OCI-M2 (cell line): ENCODE results near the gene ARHGAP22.
"Not testable (repeated sequence)": the region's sequence is repeated elsewhere in the genome, so short reads cannot be mapped to it uniquely, and the experiment has no call there.

ENCODE experiments used
- DNase-seq: peaks from one replicate; lab custom pipeline; 2025; ENCODE audit not compliant: unreplicated experiment; lab: John Stamatoyannopoulos, UW

The ARHGAP22 gene, protein sequence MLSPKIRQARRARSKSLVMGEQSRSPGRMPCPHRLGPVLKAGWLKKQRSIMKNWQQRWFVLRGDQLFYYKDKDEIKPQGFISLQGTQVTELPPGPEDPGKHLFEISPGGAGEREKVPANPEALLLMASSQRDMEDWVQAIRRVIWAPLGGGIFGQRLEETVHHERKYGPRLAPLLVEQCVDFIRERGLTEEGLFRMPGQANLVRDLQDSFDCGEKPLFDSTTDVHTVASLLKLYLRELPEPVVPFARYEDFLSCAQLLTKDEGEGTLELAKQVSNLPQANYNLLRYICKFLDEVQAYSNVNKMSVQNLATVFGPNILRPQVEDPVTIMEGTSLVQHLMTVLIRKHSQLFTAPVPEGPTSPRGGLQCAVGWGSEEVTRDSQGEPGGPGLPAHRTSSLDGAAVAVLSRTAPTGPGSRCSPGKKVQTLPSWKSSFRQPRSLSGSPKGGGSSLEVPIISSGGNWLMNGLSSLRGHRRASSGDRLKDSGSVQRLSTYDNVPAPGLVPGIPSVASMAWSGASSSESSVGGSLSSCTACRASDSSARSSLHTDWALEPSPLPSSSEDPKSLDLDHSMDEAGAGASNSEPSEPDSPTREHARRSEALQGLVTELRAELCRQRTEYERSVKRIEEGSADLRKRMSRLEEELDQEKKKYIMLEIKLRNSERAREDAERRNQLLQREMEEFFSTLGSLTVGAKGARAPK

DNA sequence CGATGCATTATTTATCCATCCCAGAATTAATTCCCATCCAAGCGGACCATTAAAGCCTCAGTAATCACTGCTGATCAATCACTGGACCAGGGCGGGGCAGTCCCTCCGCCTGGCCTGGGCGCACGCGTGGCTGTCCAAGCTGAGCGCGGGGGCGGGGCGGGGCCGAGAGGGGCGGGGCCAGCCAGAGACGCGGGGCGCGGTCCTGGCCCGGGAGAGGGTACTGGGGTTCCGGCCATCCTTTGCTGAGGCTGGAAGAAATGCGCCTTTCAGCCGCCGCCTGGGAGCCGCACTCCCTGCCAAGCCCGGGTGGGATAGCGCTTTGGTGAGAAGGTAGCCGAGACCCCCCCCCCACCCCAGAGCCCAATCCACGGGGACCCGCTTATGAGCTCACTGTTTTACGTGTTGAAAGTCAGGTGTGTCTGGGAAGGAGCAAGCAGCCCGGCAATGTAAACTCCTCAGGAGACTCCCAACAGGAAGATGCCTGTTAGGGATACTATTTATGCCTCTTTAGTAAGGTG lies at the start of gene ARHGAP22:
Gene ARHGAP22, minus strand, starts transcription at position 83 of the 518 bp plus-strand sequence. CDS start 277 bp downstream, outside the sequence.
- no peak for DNase-seq

DNA sequence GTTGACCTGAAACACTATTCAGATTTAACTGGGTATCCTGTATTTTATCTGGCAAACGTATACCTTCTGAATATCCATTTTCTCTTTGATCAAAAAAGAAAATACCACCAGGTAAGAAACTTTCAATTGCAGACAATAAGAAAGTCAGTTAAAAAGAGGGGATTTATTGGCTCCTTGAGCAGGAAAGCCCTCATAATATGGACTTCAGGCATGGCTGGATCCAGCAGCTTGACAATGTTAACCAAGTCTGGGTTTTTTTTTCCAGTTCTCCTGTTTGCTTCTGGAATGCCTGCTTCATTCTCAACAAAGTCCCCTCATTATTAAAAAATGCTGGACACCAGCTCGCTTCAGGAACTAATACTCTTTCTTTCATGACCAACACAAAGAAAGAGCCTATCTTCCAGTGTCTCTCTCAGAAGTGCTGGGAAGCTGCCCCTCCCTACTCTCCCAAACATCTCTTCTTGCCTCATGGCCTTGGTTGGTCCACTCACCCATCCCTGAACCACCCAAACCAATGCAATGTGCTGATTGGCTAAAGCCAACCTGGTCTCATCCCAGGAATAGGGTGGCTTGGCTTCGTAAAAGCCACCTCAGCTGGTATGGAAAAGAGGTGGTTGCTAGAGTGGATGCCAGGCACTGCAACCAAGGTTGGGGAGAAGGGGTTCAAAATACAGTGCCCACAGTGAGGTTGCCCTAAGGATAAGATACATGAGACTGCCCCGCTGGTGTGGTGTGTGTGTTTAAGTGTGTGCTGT lies 49.2 kb upstream of the ARHGAP22 start:
- no peak for DNase-seq

DNA sequence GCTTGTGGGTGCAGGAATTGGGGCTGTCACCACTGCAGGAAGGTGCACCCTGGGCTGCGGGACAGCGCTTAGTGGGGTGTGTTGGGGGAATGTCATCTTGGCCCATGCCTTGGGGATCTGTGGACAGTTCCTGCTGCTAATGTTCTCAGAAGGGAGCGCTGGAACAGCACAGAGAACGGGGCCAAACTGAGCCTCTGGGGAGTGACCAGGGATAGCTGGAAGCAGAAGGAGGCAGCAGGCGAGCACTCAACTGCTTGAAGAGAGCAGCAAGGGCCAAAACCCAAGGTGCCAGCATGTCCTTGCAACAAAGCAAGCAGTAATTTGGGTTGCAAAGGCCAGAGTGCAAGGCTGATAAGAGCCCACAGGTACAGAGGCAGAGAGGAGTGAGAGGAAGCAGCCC lies 48.5 kb upstream of the ARHGAP22 start:
- no peak for DNase-seq

DNA sequence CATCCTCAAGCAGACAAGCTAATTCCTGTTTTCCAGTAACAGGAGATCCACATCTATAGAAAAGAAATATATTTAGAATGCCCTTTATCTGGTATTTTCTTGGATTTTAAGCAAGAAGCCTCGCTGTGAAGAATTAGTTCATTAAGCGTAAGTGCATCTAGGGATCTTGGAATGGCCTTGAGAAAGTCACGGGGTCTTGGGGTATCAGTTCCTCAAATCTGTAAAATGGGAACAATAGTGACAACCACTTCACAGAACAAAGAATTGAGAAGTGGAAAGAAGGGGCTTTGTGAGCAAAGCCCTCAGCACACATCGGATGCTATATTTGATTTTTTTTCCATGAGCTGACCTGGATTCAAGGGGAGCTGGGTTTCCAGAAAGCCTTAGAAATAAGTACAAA lies 47.5 kb upstream of the ARHGAP22 start:
- no peak for DNase-seq

DNA sequence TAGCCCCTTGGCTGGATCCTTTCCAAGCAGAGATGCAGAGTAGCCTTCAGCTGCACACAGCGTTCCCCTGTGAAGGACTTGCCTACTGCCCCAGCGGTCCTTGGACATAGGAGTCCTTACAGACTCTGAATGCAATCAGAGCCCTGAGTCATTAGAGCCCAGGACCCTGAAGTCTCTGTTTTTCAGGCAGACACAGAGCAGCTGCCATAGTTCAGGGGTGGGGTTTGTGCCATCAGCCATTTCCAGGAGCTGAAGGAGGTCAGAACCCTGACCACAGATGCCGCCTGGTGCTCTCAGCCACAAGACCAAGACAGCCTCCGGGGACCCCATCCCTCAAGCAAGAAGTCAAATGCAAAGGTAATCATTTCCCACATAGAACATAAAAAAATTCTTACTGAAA lies 47.0 kb upstream of the ARHGAP22 start:
- no peak for DNase-seq

DNA sequence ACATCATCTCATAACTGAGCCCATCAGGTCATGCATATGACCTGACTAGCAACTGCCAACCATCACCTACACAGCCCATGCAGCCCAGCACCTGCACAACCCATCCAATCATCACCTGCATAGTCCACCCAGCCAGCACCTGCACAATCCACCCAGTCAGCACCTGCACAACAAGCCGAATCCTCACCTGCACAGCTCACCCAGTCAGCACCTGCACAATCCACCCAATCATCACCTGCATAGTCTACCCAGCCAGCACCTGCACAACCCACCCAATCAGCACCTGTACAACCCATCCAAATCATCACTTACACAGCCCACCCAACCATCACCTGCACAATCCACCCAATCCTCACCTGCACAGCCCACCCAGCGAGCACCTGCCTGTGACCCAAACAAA lies 46.4 kb upstream of the ARHGAP22 start:
- no peak for DNase-seq

DNA sequence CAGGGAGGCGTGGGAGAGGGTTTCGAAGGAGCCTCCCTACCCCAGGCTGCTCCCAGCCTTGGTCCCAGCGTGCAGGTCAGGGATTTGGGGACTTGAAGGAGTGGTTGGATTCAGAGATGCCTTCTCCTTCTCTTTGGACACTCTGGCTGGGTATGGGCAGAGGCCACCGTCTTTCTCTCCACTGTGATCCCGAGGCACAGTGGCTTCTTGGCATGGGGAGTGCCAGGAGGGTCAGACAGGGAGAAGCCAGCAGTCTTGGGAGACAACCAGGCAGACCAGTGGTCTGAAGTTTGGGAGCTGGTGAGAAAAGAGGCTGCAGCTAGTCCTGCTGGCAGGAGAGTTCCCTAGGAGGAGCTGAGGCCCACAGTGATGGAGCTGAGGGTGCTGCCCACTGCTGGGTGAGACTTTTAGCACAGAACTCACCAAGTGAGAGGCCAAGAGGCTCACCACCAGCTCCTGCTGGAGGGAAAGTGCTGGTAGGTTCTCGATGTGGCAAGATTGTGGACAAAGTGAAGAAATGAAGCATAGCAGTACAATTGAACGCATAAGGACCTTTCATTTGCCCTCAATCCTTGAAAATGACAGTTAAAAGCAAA lies 44.6 kb upstream of the ARHGAP22 start:
- DNase-seq: no peak

DNA sequence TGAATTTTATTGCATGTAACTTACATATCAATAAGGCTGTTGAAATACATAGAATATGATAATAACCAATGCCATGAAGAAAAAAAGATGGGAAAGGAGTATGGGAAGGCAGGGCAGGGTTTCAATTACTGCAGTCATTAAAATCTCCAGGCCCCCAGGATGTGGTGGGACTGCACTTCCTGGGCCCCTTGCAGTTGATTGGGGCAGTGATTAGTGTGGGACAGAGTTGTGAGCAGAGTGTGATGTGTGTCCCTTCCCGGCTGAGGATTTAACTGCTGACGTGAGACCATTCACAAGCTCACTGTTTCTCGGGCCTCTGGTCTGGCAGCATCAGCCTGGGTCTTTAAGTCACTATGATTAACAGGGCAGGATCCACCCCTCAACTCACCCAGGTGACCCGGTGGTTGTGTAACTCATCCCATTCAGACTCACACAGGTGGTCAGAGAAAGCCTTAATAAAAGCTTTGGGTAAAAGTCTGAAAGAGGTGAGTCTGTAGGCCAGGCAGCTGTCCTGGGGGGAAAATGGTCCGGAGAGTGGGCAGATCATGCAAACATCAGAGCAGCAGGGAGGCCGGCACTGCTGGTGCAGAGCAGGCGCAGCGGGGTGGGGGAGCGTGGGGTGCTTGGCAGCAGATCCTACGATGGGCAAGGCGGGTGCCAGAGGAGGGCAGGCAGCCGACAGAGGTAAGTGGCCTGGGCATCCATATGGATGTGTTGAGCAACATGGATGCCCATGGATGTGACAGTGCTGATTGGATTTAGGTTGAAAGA lies 43.5 kb upstream of the ARHGAP22 start:
- DNase-seq: no peak

DNA sequence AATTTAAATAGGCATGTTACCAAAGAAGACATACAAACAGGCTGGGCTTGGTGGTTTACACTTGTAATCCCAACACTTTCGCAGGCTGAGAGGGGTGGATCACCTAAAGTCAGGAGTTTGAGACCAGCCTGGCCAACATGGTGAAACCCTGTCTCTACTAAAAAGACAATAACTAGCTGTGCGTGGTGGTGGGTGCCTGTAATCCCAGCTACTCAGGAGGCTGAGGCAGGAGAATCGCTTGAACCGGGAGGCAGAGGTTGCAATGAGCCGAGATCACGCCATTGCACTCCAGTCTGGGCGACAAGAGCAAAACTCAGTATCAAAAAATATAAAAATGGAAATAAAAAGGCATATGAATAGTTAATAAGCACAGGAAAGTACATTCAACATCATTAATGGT lies 42.2 kb upstream of the ARHGAP22 start:
- not testable (repeated sequence) for DNase-seq

DNA sequence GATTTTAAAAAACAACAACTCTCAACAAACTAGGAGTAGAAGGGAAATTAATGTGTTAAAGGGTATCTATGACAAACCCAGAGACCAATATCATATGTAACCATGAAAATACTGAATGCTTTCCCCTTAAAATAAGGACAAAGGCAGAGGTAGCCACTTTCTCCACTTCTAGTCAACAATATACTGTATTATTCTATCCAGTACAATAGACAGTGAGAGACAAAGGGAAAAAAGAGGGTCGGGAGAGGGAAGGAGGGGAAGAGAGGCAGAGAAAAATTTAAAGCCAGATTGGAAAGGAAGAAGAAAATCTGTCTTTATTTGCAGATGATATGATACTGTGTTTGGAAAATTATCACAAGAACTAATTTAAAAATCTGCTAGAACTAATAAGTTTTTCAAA lies 40.7 kb upstream of the ARHGAP22 start:
- no peak for DNase-seq

DNA sequence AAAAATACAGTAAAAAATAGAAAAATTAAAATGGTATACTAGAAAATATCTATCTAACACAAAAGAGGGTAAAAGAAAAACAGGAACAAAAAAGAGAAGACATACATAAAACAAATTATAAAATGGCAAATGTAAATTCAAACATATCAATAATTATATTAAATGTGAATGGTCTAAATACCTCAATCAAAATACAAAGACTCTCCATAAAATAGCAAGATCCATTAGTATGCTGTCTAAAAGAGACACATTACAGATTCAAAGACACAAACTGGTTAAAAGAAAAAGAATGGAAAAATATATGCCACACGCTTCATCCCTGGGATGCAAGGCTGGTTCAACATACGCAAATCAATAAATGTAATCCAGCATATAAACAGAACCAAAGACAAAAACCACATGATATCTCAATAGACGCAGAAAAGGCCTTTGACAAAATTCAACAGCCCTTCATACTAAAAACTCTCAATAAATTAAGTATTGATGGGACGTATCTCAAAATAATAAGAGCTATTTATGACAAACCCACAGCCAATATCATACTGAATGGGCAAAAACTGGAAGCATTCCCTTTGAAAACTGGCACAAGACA lies 36.3 kb upstream of the ARHGAP22 start:
- not testable (repeated sequence) for DNase-seq

DNA sequence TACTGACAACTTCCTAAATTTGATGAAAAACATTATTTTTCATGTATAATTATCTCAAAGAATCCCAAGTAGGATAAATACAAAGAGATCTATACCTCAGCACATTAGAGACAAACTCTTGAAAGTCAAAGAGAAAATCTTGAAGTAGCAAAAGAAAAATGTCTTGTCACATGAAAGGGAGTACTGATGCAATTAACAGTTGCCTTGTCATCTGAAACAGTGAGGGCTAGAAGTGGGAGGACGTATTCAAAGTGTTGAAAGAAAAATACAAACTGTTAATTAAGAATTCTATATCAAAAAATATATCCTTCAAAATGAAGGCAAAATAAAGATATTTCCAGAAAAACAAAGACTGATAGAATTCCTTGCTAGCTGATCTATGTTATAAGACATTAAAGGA lies 35.5 kb upstream of the ARHGAP22 start:
- no peak for DNase-seq

DNA sequence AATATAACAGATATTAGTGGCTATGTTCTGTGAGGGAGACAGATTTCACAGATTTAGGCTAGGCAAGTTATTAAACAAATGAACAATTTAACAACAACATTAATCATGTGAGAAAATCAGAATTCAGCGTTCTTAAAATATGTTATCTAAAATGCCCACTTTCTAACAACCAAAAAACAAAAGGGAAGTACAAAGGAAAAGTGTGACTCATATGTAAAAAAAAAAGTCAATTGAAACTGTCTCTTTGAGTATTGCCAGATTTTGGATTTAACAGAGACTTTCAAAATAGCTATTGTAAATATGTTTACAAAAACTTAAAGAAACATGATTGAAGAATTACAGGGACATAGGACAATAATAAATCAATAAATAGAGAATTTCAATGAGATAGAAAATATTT lies 34.8 kb upstream of the ARHGAP22 start:
- no peak for DNase-seq

DNA sequence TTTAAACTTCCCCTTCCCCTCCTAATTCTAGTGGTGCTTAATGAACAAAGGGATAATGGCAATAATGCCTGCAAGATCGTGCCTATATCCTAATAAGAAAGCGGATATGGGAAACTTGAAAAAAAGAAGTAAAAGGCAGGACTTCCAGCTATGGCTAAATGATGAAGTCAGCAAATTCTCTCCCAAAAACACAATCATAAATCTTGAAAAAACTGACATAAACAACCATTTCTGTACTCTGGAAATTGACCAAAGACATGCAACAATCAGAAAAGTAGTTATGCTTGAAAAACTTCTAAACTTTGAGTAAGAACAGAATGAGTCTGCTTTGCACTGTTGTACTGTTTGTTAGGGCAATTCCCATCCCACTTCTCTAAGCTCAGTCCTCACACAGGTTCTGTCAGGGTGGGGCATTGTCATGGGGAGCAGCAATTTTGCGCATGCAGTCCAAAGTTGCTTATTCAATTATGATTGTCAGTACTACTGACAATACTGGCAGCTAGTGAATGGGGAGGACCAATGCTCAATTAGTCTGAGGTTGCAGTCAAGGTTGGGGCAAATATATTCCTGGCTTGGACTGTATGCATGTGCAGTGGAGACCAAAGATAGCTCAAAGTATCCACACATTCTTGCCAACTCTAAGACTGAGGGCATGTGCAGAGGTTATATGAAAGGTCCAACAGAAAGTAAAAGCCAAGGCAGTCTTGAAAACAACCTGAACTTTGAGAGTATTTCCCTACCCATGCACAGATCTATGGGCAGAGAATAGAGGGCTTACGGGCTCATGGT lies 34.1 kb upstream of the ARHGAP22 start:
- no peak for DNase-seq

DNA sequence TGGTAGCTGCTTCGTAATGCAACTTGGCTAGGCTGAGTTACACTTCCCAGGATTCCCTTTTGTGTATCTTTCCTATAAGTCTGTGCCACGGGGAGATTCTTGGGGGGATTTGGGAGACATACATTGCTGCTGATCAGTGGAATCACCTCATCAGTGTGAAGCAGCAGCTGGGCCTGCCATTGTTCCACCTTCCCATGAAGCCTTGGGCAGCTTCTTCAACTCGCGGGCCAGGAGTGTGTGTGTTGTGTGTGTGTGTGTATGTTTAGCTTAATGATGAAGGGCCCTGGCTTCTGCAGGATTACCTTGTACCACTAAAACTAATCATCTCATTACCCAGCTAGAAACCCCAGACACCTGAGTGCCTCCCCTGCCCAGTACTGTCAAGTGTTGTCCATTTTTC lies 33.3 kb upstream of the ARHGAP22 start:
- no peak for DNase-seq

DNA sequence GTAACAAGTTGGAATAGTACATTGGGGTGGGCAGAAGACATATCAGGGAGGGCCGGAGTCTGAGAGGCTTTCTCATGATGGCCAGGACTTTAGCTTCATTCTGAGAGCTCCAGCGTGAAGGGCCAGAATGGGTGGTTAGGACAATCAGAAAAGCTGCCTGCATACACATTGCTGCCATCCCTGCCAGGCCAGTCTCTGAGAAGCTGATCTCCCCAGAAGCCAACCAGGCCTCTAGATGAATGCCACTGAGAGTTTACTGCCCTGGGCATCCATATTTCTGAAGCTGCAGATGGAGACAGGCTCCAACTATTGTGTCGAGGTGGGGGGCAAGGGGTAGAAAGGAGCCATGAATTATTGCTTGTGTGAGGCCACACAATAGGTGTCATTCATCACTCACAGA lies 32.0 kb upstream of the ARHGAP22 start:
- no peak for DNase-seq

DNA sequence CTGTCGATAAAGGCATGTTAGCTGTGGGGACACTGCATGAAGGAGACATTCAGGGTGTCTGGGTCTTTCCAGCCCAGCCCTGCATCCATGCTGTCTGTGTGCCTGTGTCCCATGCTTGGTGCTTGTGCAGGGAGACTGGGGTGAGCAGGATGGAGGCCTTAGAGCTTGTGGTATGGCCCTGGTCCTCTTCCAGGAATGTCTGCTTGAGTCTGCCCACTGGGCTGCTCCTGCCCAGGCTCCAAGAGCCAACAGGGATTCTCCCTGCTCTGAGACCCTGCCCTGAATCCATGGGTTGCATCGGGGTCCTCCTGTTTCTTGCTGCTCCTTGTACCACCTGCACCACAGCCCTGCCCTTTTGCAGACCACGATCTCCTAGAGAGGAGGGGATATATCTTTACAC lies 31.4 kb upstream of the ARHGAP22 start:
- DNase-seq: no peak

DNA sequence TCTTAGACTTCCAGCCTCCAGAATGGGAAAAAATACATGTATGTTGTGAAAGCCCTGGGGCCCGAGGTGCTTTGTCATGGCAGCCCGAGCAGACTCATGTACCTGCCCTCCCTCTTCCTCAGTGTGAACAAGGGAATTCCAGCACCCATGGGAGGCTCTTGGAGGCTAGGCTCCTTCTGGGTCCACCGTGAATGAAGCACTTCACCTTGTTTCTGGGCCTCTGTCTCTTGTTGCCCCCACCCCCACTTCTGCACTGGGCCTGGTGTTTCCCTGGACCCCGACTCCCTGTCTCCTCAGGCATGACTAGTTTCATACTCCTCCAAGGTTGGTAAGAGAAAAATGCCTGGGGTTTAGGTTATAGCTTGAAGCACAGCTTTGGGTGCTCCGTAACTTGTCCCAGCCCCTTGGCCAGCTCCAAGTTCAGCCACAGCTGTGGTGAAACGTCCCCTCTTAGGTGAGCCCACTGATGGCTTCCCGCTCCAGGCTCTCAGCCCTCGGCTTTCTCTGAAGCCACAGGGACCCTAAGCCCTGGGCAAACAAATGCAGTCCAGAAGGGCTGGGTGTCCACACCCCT lies 30.2 kb upstream of the ARHGAP22 start:
- no peak for DNase-seq
